HL-60 (cell line): Measurements from ENCODE around the gene KRTAP10-7.
"Not testable (repeated sequence)": the region's sequence is repeated elsewhere in the genome, so short reads cannot be mapped to it uniquely, and the experiment has no call there.

Experiments used
- POLR2AphosphoS5 ChIP-seq: IDR thresholded peaks from 2 replicates; pipeline ENCODE4 v1.6.1; 2012; ENCODE audit warnings: low read depth
- TF ChIP-seq, protein P1 (sequence below): IDR thresholded peaks from one replicate; pipeline ENCODE4 v1.5.1; 2011; ENCODE audit warnings: low read length, control low read depth, inconsistent platforms; ENCODE audit not compliant: insufficient read depth

DNA sequence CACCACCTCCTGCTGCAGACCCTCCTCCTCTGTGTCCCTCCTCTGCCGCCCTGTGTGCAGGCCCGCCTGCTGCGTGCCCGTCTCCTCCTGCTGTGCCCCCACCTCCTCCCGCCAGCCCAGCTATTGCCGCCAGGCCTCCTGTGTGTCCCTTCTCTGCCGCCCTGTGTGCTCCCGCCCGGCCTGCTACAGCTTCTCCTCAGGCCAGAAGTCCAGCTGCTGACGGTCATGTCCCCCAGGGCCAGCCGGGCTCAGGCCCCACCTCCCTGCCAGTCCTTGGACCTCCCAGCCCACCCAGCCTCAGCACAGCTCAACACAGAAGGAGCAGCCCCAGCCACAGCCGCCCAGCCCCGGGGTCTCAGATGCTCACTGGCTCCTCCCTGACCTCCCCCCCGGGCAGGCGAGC lies 27.4 kb downstream of the KRTAP10-7 start:
- TF ChIP-seq POLR2AphosphoS5 = not testable (repeated sequence)
- TF ChIP-seq, protein P1, sequence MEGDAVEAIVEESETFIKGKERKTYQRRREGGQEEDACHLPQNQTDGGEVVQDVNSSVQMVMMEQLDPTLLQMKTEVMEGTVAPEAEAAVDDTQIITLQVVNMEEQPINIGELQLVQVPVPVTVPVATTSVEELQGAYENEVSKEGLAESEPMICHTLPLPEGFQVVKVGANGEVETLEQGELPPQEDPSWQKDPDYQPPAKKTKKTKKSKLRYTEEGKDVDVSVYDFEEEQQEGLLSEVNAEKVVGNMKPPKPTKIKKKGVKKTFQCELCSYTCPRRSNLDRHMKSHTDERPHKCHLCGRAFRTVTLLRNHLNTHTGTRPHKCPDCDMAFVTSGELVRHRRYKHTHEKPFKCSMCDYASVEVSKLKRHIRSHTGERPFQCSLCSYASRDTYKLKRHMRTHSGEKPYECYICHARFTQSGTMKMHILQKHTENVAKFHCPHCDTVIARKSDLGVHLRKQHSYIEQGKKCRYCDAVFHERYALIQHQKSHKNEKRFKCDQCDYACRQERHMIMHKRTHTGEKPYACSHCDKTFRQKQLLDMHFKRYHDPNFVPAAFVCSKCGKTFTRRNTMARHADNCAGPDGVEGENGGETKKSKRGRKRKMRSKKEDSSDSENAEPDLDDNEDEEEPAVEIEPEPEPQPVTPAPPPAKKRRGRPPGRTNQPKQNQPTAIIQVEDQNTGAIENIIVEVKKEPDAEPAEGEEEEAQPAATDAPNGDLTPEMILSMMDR = not testable (repeated sequence)
